HUES64 (cell line): ENCODE results near the gene TEDC1.
"Not testable (repeated sequence)": the region's sequence is repeated elsewhere in the genome, so short reads cannot be mapped to it uniquely, and the experiment has no call there.

Source experiments
- H3K27ac ChIP-seq: 2 replicates; pipeline ENCODE4 v1.7.0; 2013; ENCODE audit warnings: low read depth, low read length, inconsistent platforms
- H3K27me3 ChIP-seq: 2 replicates; pipeline ENCODE4 v1.6.1; 2013; ENCODE audit warnings: mild to moderate bottlenecking, low read length; ENCODE audit not compliant: insufficient read depth
- H3K36me3 ChIP-seq: 2 replicates; pipeline ENCODE4 v1.6.1; 2013; ENCODE audit warnings: mild to moderate bottlenecking, low read length; ENCODE audit not compliant: insufficient read depth
- H3K4me1 ChIP-seq: 2 replicates; pipeline ENCODE4 v1.6.1; 2013; ENCODE audit warnings: mild to moderate bottlenecking, low read length, moderate library complexity; ENCODE audit not compliant: insufficient read depth
- H3K4me3 ChIP-seq: 2 replicates; pipeline ENCODE4 v1.5.1; 2013; ENCODE audit warnings: mild to moderate bottlenecking, low read length, moderate library complexity
- H3K9ac ChIP-seq: 2 replicates; pipeline ENCODE4 v1.6.1; 2013; ENCODE audit warnings: mild to moderate bottlenecking, low read depth, low read length
- H3K9me3 ChIP-seq: 2 replicates; pipeline ENCODE4 v1.6.1; 2013; ENCODE audit warnings: low read depth, low read length; ENCODE audit not compliant: insufficient read depth
- WGBS: fragments of 150-250, 120-280 bp; methylation state at CpG from one replicate; pipeline ENCODE4 v1.1.7; 2013; ENCODE audit warnings: missing lambda C conversion rate; 5-methylcytosine and 5-hydroxymethylcytosine counted together

Gene TEDC1

DNA sequence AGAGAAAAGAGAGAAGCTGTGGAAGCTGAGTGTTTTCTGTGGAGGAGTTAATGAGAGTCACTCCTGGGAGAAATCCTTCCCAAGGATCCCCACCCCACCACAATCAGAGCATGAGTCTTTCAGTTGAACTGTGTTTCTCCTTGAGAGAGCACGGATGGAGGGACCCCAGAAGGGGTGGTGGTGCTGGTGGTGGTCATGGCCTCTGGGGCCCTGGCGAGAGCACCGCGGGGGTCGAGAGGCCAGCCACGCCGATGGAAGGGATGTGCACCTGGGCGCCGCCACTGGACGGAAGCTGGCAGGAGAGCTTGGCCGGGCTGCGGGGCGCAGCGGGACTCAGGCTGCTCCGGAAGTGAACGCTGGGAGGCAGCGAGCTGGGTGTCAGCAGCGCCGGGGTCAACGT, 55.4 kb downstream of the TEDC1 start:
- not testable (repeated sequence) for H3K4me1 ChIP-seq, H3K4me3 ChIP-seq, H3K27ac ChIP-seq, H3K36me3 ChIP-seq, H3K9ac ChIP-seq, H3K27me3 ChIP-seq
- peaks cover 60% of the 10 kb centered on the region for H3K9me3 ChIP-seq
- WGBS: 86% methylated on average over 1 of the region's 20 CpGs

- 88% methylated on average over 13 of the region's 24 CpGs for WGBS
Observed at GRCh38 chr14:105547072-105547471, 56.0 kb downstream of the TEDC1 start.

GRCh38 chr14:105547741-105548169, 56.7 kb downstream of the TEDC1 start:
- no peaks in the 10 kb centered on the region for H3K4me1 ChIP-seq
- 94% methylated on average over 38 of the region's 38 CpGs for WGBS

More at GRCh38 chr14:105547072-105547471, 56.0 kb downstream of the TEDC1 start:
- H3K4me3 ChIP-seq, H3K9ac ChIP-seq, H3K4me1 ChIP-seq, H3K36me3 ChIP-seq, H3K27me3 ChIP-seq, H3K27ac ChIP-seq: not testable (repeated sequence)
- H3K9me3 ChIP-seq: peaks cover 59% of the 10 kb centered on the region

More at GRCh38 chr14:105547741-105548169, 56.7 kb downstream of the TEDC1 start:
- Histone ChIP-seq H3K36me3 (no peaks in the 10 kb centered on the region), H3K27me3 (no peaks in the 10 kb centered on the region), H3K9ac (no peak overlapping the region), H3K4me3 (no peak overlapping the region), H3K9me3 (peaks cover 59% of the 10 kb centered on the region), H3K27ac (no peak overlapping the region)
